DLD1 (cell line): Measurements from ENCODE around the gene CDYL.

ENCODE experiments used
- in situ Hi-C: cut with HindIII; loops from 2 replicates; pipeline ENCODE4 v1.10.0; 2017; ENCODE audit warnings: low sequenced_read_pairs

The CDYL gene

GRCh38 chr6:4802312-4802935 is 26.2 kb downstream of the CDYL start:
- in situ Hi-C loops = no loop called here

DNA sequence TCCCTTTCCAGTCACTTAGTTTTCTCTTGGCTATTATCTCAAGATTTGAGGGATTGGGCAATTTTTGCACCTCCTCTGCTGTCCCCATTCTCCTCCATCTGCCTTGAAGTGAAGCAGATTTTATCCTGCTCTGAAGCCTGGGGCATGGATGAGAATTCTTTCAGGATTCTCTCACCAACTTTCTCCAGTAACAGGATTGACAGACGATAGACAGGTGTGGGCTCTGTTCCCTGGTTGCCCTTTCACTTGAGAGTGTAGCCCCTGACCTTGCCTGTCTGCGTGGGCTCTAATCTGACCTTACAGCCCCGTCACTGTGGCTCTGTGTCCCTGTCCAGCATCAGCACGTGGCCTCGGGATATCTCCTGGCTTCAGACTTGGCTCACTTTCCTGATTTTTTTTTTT is 27.1 kb downstream of the CDYL start:
- in situ Hi-C loops = no loop called here

- in situ Hi-C loops = no loop called here
Measured at GRCh38 chr6:4804095-4804494, 27.9 kb downstream of the CDYL start.

- in situ Hi-C loops = no loop called here
Measured at GRCh38 chr6:4805553-4806336, 29.5 kb downstream of the CDYL start.

DNA sequence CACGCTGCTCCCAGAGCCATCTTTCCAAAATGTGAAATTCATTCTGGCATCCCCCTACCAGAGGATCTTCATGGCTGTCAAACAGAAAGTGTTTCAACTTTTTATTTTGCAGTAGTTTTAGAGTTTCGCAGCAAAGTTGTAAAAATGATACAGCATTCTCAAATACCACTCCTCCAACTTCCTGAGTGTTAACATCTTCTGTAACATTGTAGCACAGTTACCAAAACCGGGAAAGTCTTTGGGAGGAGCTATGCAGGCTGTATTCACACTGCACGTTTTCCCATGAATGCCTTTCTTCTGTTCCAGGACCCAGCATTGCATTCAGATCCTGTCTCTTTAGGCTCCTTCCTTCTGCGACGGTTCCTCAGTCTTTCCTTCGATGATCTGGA is 30.1 kb downstream of the CDYL start:
- in situ Hi-C loops = no loop called here

GRCh38 chr6:4806791-4807190 is 30.6 kb downstream of the CDYL start:
- in situ Hi-C loops = no loop called here

DNA sequence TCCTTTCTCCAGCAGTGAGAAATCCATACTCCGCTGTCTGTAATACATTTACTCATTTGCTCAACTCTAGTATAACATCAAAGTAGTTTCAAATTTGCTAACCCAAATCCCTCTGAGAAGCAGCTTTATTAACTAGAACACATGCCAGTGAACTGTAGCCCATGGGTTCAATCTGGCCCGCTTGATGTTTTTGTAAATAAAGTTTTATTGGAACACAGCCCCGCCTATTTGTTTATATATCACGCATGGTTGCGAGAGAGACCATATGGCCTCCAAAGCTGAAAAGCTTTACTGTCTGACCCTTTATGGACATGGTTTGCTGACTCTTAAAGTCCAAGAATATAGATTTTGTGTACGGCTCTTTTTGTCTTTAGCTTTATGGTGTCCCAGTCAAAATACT is 32.2 kb downstream of the CDYL start:
- in situ Hi-C loops = no loop called here

DNA sequence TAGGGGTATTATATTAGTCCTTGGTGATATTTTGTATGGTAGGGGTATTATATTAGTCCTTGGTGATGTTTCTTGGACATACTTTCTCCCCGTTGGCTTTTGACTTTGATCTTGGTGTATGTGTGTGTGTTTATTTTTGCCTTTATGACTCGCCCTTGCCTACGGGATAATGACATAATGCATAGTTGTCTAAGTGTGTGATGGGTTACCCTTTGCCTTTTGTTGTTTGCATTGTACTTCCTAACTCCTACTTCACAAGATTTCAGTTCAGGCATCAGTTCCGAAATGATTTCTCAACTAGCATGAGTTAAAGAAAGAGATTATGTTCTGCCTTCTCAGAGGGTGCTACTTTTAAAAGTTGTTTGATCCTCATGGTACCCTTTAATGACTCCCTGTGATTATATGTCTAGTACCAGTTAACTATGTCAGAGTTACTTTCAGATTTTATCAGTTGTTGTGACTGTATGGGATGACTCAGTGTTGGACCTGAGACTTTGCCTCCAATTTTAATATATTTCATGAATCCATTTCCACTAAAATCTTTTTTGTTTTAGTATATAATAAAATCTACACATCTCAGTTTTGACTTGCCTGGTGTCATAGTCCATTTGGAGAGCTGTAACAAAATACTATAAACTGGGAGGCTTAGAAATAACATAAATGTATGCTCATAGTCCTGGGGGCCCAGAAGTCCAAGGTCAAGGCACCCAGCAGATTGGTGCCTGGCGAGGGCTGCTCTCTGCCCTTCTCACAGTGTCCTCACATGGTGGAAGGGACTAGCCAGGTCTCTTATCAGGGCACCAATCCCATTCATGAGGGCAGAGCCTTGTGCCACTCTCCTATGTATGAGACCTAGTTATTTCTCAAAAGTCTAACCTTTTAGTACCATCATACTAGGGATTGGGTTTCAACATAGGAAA is 34.1 kb downstream of the CDYL start:
- in situ Hi-C loops = no loop called here

DNA sequence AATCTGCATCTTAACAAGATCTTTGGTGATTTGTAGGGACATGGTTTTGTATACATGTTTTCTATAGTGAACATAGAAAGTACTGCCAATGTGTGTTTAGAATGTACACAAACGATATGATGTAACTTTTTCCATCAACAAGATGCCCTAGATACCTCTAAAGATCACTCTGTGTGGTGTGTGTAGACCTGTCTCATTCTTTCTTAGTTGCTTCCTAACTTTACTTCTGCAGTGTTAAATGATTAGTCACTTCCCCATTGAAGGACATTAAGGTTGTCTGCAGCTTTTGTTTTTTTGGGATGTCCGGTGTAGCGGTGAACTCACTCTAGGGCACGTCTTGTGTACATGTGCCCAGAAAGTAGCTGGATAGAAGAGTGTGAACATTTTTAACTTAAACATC is 35.9 kb downstream of the CDYL start:
- in situ Hi-C loops = no loop called here

GRCh38 chr6:4813055-4813454 is 36.9 kb downstream of the CDYL start:
- in situ Hi-C loops = no loop called here

DNA sequence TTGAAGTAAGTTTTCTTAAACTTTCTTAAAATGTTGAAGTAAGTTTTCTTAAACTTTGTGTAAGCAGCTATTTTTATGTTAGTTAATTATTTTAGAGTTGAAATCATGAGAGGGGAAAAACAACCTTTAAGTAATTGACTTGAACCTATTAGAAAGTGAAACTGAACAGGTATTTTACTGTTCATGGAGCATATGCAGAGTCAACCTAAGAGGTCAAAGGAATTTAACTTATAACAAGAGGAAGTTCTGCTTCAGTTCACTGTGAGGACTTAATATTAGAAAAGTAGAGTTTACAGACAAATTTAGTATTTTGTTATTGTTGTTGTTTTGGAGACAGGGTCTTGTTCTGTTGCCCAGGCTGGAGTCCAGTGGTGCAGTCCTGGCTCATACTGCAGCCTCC is 38.0 kb downstream of the CDYL start:
- in situ Hi-C loops = no loop called here

DNA sequence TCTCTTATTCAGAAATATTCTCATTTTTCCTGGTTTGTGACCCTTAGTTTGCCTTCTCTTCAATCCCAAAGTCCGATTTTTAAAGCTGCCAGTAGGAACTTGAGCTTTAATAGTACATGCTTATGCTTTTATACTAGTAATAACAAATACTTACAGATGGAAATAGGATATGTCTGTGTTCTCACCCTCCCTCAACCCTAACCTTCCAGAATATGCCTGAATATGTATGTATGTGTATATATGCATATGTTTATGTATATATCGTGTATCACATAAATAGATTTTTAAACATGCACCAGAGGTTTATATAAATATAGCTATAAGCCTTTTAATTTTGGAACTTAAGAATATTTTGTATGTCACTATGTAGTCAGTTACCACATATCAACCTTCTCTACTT is 38.8 kb downstream of the CDYL start:
- in situ Hi-C loops = no loop called here

- in situ Hi-C loops = no loop called here
Measured at GRCh38 chr6:4815584-4815983, 39.4 kb downstream of the CDYL start.

- in situ Hi-C loops = no loop called here
Measured at GRCh38 chr6:4816904-4817303, 40.7 kb downstream of the CDYL start.

- in situ Hi-C loops = no loop called here
Measured at GRCh38 chr6:4817551-4817950, 41.3 kb downstream of the CDYL start.

- in situ Hi-C loops = no loop called here
Measured at GRCh38 chr6:4818272-4818938, 42.2 kb downstream of the CDYL start.

- in situ Hi-C loops = no loop called here
Measured at GRCh38 chr6:4819706-4820283, 43.6 kb downstream of the CDYL start.

GRCh38 chr6:4820704-4821276 is 44.6 kb downstream of the CDYL start:
- in situ Hi-C loops = no loop called here

- in situ Hi-C loops = no loop called here
Measured at GRCh38 chr6:4822476-4822875, 46.3 kb downstream of the CDYL start.

DNA sequence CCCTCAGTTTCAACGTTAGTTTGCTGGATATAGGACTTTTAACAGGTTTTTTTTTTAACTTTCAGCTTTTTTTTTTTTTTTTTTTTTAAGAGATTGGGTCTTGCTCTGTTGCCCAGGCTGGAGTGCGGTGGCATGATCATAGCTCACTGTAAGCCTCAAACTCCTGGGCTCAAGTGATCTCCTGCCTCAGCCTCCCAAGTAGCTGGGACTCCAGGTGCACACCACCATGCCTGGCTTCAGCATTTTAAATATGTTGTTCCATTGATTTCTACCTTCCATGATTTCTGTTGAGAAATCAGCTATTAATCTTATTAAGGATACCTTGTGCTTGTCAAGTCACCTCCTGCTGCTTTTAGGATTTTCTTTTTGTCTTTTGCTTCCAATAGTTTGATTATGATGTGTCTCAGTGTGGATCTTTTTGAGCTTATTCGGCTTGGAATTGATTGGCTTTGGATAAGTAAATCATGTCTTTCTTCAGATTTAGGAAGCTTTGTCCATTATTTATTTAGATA is 52.0 kb downstream of the CDYL start:
- in situ Hi-C loops = no loop called here
